ENCODE data around the gene SH3PXD2A.

The SH3PXD2A gene

DNA sequence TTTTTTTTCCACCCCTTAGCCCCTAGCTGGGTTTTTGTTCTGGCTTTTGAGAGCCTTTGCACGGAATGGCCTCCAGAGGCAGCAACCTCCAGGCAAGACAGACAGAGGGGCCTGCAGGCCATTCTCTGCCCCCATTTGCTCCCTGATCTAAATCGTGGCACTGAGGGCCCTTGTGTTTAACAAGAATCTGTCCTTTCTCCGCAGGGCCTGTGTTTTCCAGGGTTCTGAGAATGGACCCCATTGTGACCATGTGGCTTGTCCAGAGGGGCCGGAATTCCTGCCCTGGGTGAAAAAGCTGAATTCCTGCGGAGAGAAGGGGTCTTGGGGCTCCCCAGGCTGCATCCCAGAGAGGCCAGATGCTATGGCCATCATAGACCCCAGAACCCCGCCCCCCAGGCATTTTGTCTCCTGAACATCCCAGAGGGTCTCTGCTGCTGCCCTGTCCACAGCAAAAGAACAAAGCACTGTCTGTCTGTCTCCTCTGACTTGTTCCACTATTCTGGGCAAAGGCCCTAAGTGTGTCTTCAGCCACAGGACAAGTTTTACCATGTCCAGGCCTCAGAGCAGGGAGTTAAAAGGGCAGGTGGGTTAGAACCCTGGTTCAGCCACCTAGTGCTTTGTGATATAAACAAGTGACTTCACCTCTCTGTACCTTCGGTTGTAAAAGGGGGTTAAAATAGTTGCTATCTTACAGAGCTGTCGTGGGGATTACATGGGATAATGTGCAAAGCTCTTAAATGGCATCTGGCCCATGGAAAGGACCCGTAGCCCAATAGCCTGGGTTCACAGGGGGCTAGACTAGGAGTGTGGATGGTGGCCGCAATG, 155.6 kb downstream of the SH3PXD2A start:
- no peak for DNase-seq

DNA sequence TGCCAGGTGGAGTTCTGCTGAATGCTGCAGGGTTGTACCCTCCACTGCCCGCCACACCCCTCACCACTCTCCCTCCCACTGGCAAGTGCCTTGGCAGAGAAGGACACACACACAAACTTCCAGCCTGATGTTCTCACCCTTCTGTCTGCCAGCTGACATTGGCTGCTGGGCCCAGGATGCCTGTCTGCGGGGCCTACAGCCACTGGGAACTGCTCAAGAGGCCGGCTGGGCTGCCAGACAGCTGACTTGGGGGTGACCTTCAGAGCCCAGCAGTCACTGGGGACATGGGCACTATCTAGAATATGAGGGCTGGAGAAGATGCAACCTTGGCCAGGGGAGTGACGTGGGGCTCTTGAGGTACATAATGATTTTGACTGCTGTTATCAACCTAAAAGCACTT, 157.1 kb downstream of the SH3PXD2A start:
- DNase-seq: no peak

DNA sequence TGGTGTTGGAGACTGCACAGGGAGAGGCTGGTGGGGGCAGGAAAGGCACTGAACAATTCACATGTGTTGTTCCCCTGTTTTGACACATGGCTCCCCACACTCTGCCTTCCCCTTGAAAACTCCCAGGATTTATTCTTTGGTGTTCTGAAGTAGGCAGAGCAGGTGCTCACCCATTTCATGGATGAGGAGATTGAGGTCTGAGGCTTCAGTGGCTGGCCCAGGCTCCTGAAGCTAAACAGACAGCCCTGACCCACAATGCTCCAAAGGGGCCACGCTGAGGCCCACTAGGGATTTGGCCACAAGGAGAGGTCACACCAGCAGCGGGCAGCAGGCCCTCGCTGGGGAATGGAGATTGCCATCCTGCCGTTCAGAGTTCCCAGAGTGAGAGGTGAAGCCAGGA, 157.6 kb downstream of the SH3PXD2A start:
- no peak for DNase-seq

DNA sequence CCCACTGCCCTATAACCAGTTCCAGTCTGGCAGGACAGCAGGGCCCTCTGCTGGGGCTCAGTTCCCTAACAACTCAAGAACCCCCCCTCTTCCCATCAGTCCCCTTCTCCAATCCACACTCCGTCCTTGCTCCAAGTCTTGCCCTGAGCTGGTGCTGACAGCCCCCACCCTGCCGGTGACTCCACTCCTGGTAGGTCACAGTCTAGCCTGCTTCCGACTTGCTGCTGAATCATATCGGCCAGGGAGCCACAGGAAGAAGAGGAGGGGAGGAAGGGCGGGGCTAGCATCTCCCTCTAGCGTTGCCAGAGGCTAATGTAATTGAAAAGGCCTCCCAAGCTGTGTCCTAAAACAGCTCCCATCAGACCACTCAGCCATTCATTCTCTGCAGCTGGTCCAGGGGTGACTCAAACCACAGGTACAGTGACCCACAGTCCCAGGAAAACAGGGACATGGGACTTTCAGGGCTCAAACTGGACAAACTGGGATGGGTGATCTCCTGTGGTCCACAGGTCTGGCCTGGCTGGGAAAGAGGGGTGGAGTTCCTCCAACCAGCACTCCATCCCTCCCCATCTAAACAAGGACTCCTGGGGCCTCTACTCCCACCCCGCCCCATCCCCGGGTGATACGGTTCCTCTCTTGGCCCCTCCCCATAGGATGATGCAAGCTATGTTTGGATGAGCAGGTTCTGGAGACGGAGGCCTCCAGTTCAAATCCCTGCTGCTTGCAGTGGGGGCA, 158.8 kb downstream of the SH3PXD2A start:
- peak; percentile 70 to 85 (median 80) for DNase-seq

DNA sequence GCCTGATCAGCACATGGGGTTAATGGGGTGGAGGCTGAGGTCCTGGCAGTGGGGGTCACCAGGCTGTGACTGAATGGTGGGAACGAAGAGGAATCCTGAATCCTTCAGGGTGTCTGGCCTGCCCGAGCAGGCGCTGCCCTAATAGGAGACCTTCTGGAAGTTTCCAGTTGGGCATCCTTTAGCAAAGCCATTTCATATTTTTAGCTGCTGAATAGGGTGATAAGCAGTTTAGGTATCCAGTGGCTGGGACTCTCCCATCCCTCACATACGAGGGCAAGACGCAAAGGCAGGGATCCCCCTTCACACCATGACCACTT, 159.3 kb downstream of the SH3PXD2A start:
- no peak for DNase-seq

- DNase-seq: no peak
Measured at GRCh38 chr10:103695584-103696005, 159.8 kb downstream of the SH3PXD2A start.

GRCh38 chr10:103693812-103694205, 161.6 kb downstream of the SH3PXD2A start:
- no peak for DNase-seq

DNA sequence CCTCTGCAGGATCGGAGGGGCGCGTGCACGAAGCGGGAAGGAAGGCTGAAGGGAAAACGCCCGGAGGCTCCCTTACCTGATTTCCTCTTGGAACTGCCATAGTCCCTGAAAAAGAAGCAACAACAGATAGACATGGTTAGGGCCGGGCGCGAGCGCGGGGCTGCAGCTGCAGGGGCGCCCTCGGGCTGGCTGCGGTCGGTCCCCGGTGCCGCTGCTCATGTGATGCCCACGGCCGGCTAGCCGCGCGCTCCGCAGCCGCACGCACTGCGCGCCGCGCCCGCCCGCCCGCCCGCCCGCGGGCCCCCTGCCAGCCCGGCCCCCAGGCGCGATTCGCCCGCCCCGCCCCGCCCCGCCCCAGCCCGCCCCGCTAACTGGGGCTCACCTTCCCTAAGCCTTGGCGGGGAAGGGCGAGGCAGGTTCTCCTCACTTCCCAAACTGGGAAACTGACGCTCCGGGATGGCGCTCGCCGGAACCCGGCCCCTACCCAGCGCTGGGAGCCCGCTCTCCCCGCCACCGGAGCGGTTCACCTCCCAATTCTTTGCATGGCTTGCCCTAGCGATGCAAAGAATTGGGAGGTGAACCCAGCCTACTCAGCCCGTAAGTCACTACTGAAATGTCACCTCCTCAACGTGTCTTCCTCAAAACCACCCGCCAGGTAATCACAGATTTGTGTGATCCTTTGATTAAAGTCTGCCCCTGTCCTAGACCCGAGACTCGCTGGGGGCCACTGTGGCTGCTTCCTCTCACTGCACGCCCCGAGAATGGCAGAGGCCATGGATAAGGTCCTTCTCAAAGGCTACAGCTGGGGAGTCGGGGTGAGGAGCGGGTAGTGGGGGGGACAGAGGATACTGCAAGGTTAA, 162.2 kb downstream of the SH3PXD2A start:
- peak in 2 of 4 experiments; percentile 29 to 47 for DNase-seq

GRCh38 chr10:103692436-103692951, 162.9 kb downstream of the SH3PXD2A start:
- no peak for DNase-seq

GRCh38 chr10:103691723-103692435, 163.5 kb downstream of the SH3PXD2A start:
- no peak for DNase-seq

GRCh38 chr10:103691267-103691666, 164.1 kb downstream of the SH3PXD2A start:
- DNase-seq: no peak

GRCh38 chr10:103690281-103690680, 165.1 kb downstream of the SH3PXD2A start:
- no peak for DNase-seq

DNA sequence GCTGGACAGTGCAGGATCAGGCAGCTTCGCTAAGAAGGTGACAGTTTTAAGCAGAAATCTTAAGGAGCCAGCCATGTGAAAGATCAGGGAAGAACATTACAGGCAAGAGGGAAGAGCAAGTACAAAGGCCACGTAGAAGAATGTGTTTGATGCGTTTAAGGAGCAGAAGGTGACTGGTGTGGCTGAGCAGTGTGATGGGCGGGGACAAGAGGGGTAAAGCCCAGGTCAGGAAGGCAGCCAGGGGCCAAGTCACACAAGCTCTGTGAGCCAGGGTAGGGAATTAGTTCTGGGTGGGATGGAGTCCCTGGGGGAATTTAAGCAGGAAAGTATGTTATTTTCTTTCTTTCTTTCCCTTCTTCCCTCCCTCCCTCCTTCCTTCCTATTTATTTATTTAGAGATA, 166.9 kb downstream of the SH3PXD2A start:
- no peak for DNase-seq

- DNase-seq: no peak
Measured at GRCh38 chr10:103687718-103688117, 167.7 kb downstream of the SH3PXD2A start.

DNA sequence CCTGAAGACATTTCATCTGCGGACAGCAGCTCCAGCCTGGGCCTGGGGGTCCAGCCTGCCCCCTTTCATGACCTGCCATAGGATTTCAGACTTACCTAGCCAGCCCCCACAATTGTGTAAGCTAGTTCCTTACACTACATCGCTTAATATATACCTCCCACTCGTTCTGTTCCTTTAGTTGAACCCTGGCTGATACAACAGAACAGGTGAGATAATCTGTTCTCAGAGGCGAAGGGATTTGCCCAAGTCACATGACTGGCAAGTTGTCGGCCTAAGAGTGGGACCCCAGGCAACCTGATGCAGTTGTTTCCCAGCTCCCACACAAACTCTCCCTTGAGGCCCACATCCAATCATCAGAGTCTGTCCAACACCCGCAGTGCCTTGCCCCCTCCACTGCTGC, 168.2 kb downstream of the SH3PXD2A start:
- DNase-seq: no peak

- peak; percentile 74 to 90 (median 84) for DNase-seq
Measured at GRCh38 chr10:103685880-103686669, 169.3 kb downstream of the SH3PXD2A start.

GRCh38 chr10:103683851-103684250, 171.5 kb downstream of the SH3PXD2A start:
- no peak for DNase-seq

DNA sequence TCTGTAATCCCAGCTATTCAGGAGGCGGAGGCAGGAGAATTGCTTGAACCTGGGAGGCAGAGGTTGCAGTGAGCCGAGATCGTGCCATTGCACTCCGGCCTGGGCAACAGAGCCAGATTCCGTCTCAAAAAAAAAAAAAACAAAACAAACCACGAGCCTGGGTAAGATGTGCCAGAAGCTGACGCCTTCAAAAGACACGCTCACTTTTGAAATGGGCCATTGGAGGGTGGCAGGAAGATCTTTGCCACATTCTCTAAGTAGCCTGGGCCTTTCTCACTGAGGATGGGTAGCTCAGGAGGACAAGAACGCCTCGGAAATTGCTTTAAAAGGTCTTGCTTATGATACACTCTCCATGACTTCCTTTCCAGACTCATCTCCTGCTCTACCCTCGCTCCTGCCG, 172.7 kb downstream of the SH3PXD2A start:
- DNase-seq: no peak

- peak; percentile 50 to 77 (median 74) for DNase-seq
Measured at GRCh38 chr10:103681617-103682399, 173.6 kb downstream of the SH3PXD2A start.

DNA sequence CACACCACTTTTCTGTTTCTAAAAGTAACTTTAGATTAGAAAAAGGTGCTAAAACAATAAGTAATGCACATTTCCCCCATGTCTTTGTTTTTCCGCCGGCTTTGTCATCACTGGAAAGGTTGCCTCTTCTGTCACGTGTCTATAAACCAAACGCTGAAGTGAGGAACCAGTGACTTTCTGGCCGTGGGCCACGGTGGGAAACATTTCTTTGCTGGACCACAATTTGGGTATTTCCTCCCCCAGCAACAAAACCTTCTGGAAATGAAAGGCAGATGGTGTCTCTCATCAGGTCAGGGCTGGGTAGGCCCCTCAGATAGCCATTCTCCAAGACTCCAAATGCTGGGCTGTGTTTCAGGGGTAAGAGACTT, 174.5 kb downstream of the SH3PXD2A start:
- DNase-seq: no peak
